GM18526 (cell line): ENCODE results near the gene MSH4.
A peak's percentile ranks its signal among the peaks of the same experiment; 100 is the strongest.

ENCODE experiments used
- POLR2A ChIP-seq: IDR thresholded peaks from 3 replicates; pipeline ENCODE4 v1.6.1; 2011; ENCODE audit not compliant: insufficient read length; ENCODE audit errors: extremely low read depth

Gene MSH4

GRCh38 chr1:75795703-75796193 lies 934 bp upstream of the MSH4 start:
- TF ChIP-seq POLR2A = peak; percentile 3

- no peak for TF ChIP-seq POLR2A
Observed at GRCh38 chr1:75797273-75797588, 549 bp downstream of the MSH4 start.

- no peak for TF ChIP-seq POLR2A
Observed at GRCh38 chr1:75797606-75798216, 1.0 kb downstream of the MSH4 start.

GRCh38 chr1:75808921-75809320 lies 12.2 kb downstream of the MSH4 start:
- no peak for TF ChIP-seq POLR2A

- no peak for TF ChIP-seq POLR2A
Observed at GRCh38 chr1:75811211-75811981, 14.7 kb downstream of the MSH4 start.

GRCh38 chr1:75812065-75812464 lies 15.4 kb downstream of the MSH4 start:
- TF ChIP-seq POLR2A = no peak

- no peak for TF ChIP-seq POLR2A
Observed at GRCh38 chr1:75836528-75837100, 39.9 kb downstream of the MSH4 start.

GRCh38 chr1:75838079-75838478 lies 41.4 kb downstream of the MSH4 start:
- no peak for TF ChIP-seq POLR2A

- TF ChIP-seq POLR2A = no peak
Observed at GRCh38 chr1:75841421-75841820, 44.7 kb downstream of the MSH4 start.

GRCh38 chr1:75845576-75845975 lies 48.9 kb downstream of the MSH4 start:
- no peak for TF ChIP-seq POLR2A

GRCh38 chr1:75855010-75855409 lies 58.3 kb downstream of the MSH4 start:
- no peak for TF ChIP-seq POLR2A

- no peak for TF ChIP-seq POLR2A
Observed at GRCh38 chr1:75855734-75856133, 59.1 kb downstream of the MSH4 start.

GRCh38 chr1:75861831-75862230 lies 65.1 kb downstream of the MSH4 start:
- no peak for TF ChIP-seq POLR2A

- TF ChIP-seq POLR2A = no peak
Observed at GRCh38 chr1:75870951-75871350, 74.3 kb downstream of the MSH4 start.

GRCh38 chr1:75879985-75880384 lies 83.3 kb downstream of the MSH4 start:
- TF ChIP-seq POLR2A = no peak

GRCh38 chr1:75884437-75884836 lies 87.8 kb downstream of the MSH4 start:
- TF ChIP-seq POLR2A = no peak
